IMR-90 (cell line): ENCODE data around the gene FXYD4. TPM values are rescaled to one million over a fixed set of nuclear protein-coding genes. Genes with fewer than 3 reads are reported as not detected.

ENCODE experiments used
- ATAC-seq: fragments of 200-7000 bp; cut with Tn5 transposase; 2 replicates; pipeline ENCODE4 v1.9.1; 2020; ENCODE audit warnings: low read depth, mild to moderate bottlenecking, moderate library complexity
- BruUV-seq: library from RNA; stranded (reverse); fragments of 400-500 nt; replicated peaks from 2 replicates; lab custom pipeline; 2021; lab: Mats Ljungman, UMichigan
- CTCF ChIA-PET: fragments of 300-600 bp; formaldehyde crosslinking; extraction: SDS; loops from one replicate; lab custom pipeline; 2021; ENCODE audit warnings: antibody characterized with exemption; lab: Yijun Ruan, JAX
- POLR2A ChIA-PET: fragments of 300-600 bp; sonication (Branson Sonifier 250); formaldehyde crosslinking; loops from one replicate; lab custom pipeline; 2022; ENCODE audit warnings: antibody characterized with exemption; ENCODE audit not compliant: unreplicated experiment; lab: Charles Lee
- DNase-seq: peaks from one replicate; pipeline ENCODE4 v3.0.0; 2013
- H2AFZ ChIP-seq: replicated peaks from 2 replicates; pipeline ENCODE3; 2013; ENCODE audit warnings: low read length, mild to moderate bottlenecking; ENCODE audit not compliant: poor library complexity
- H2AK5ac ChIP-seq: 2 replicates; pipeline ENCODE4 v1.6.1; 2013; ENCODE audit warnings: low read depth, low read length, inconsistent platforms
- H2AK9ac ChIP-seq: replicated peaks from 2 replicates; pipeline ENCODE3; 2013; ENCODE audit warnings: mild to moderate bottlenecking, low read depth, low read length, moderate library complexity; ENCODE audit not compliant: poor library complexity
- H2BK120ac ChIP-seq: 2 replicates; pipeline ENCODE4 v1.6.1; 2013; ENCODE audit warnings: low read depth, low read length, inconsistent platforms
- H2BK15ac ChIP-seq: 3 replicates; pipeline ENCODE4 v1.6.1; 2013; ENCODE audit warnings: low read depth, low read length, inconsistent platforms
- H2BK20ac ChIP-seq: 2 replicates; pipeline ENCODE4 v1.6.1; 2013; ENCODE audit warnings: low read depth, mild to moderate bottlenecking, inconsistent platforms, low read length, moderate library complexity
- H2BK5ac ChIP-seq: 2 replicates; pipeline ENCODE4 v1.6.1; 2013; ENCODE audit warnings: mild to moderate bottlenecking, low read depth, low read length, inconsistent platforms; ENCODE audit not compliant: poor library complexity, severe bottlenecking
- H3K14ac ChIP-seq: replicated peaks from 2 replicates; pipeline ENCODE4 v1.6.1; 2013; ENCODE audit warnings: low read depth, low read length, inconsistent platforms
- H3K18ac ChIP-seq: 2 replicates; pipeline ENCODE4 v1.6.1; 2013; ENCODE audit warnings: low read depth, low read length, control low read depth
- H3K23ac ChIP-seq: 2 replicates; pipeline ENCODE4 v1.6.1; 2013; ENCODE audit warnings: low read depth, low read length, inconsistent platforms
- H3K27ac ChIP-seq: 2 replicates; pipeline ENCODE4 v1.5.1; 2013; ENCODE audit warnings: mild to moderate bottlenecking, control low read depth, low read length; ENCODE audit not compliant: insufficient read depth
- H3K27me3 ChIP-seq: 2 replicates; pipeline ENCODE4 v1.6.1; 2013; ENCODE audit warnings: low read length; ENCODE audit not compliant: control insufficient read depth, insufficient read depth
- H3K36me3 ChIP-seq: 2 replicates; pipeline ENCODE4 v1.6.1; 2013; ENCODE audit warnings: low read length, mixed read lengths; ENCODE audit not compliant: control insufficient read depth, insufficient read depth
- H3K4ac ChIP-seq: 2 replicates; pipeline ENCODE4 v1.6.1; 2013; ENCODE audit warnings: low read depth, low read length, inconsistent platforms
- H3K4me1 ChIP-seq: 2 replicates; pipeline ENCODE4 v1.6.1; 2013; ENCODE audit warnings: low read length, mixed read lengths; ENCODE audit not compliant: control insufficient read depth, insufficient read depth
- H3K4me2 ChIP-seq: 2 replicates; pipeline ENCODE4 v1.6.1; 2013; ENCODE audit warnings: low read depth, mild to moderate bottlenecking, control low read depth, low read length, moderate library complexity
- H3K4me3 ChIP-seq: 2 replicates; pipeline ENCODE4 v1.5.1; 2013; ENCODE audit warnings: low read depth, mild to moderate bottlenecking, control low read depth, low read length, moderate library complexity; ENCODE audit not compliant: insufficient read depth
- H3K56ac ChIP-seq: 2 replicates; pipeline ENCODE4 v1.6.1; 2013; ENCODE audit warnings: low read length, inconsistent platforms; ENCODE audit not compliant: insufficient read depth; ENCODE audit errors: extremely low read depth
- H3K79me1 ChIP-seq, 2 experiments: 2 replicates each; pipeline ENCODE4 v1.6.1; 2013; ENCODE audit warnings: low read length in 2 of 2, inconsistent platforms in 1 of 2, low read depth in 1 of 2
- H3K9ac ChIP-seq: 2 replicates; pipeline ENCODE4 v1.6.1; 2013; ENCODE audit warnings: low read depth, low read length, control low read depth
- H3K9me1 ChIP-seq: 2 replicates; pipeline ENCODE4 v1.6.1; 2013; ENCODE audit warnings: low read length, inconsistent platforms; ENCODE audit not compliant: insufficient read depth
- H3K9me3 ChIP-seq: 2 replicates; pipeline ENCODE4 v1.6.1; 2013; ENCODE audit warnings: low read length; ENCODE audit not compliant: control insufficient read depth, insufficient read depth
- H4K20me1 ChIP-seq: 2 replicates; pipeline ENCODE4 v1.6.1; 2013; ENCODE audit warnings: low read length, inconsistent platforms; ENCODE audit not compliant: insufficient read depth
- H4K5ac ChIP-seq: 2 replicates; pipeline ENCODE4 v1.6.1; 2013; ENCODE audit warnings: mild to moderate bottlenecking, low read depth, low read length, control low read depth
- H4K8ac ChIP-seq, 2 experiments: 2 replicates each; pipeline ENCODE4 v1.6.1; 2013; ENCODE audit warnings: low read depth in 2 of 2, low read length in 2 of 2, control low read depth in 1 of 2, inconsistent platforms in 1 of 2
- H4K91ac ChIP-seq: 2 replicates; pipeline ENCODE4 v1.6.1; 2013; ENCODE audit warnings: low read depth, low read length, inconsistent platforms; ENCODE audit not compliant: insufficient read depth
- BHLHE40 ChIP-seq: fragments of 150-350 bp; IDR thresholded peaks from 2 replicates; pipeline ENCODE4 v1.6.1; 2016; ENCODE audit warnings: mild to moderate bottlenecking, low read depth, low read length
- CHD1 ChIP-seq: IDR thresholded peaks from 2 replicates; pipeline ENCODE4 v1.6.1; 2012; ENCODE audit warnings: low read depth, low read length, improper control_type of control experiment
- MXI1 ChIP-seq: IDR thresholded peaks from 2 replicates; pipeline ENCODE4 v1.6.1; 2012; ENCODE audit warnings: low read depth, mild to moderate bottlenecking, low read length, moderate library complexity, borderline replicate concordance
- POLR2A ChIP-seq: IDR thresholded peaks from 2 replicates; pipeline ENCODE4 v1.6.1; 2012; ENCODE audit warnings: mild to moderate bottlenecking, low read depth, low read length
- RCOR1 ChIP-seq: IDR thresholded peaks from 2 replicates; pipeline ENCODE4 v1.6.1; 2012; ENCODE audit warnings: mild to moderate bottlenecking, low read length, improper control_type of control experiment; ENCODE audit not compliant: insufficient replicate concordance
- SMC3 ChIP-seq: fragments of 150-350 bp; IDR thresholded peaks from 2 replicates; pipeline ENCODE4 v1.6.1; 2016; ENCODE audit warnings: low read depth, mild to moderate bottlenecking, antibody characterized with exemption, low read length, moderate library complexity
- WGBS, 2 experiments: methylation state at CpG; one replicate each; pipeline versions ENCODE4 v1.1.5 to v1.1.7; 2013; ENCODE audit warnings: missing lambda C conversion rate in 2 of 2; ENCODE audit not compliant: insufficient read length in 1 of 2; ENCODE audit errors: extremely low coverage in 2 of 2; 5-methylcytosine and 5-hydroxymethylcytosine counted together
- dilution Hi-C: fragments of 300-500 bp; cut with HindIII; formaldehyde crosslinking; loops from one replicate; pipeline ENCODE4 v1.14.3; 2018; ENCODE audit warnings: low sequenced_read_pairs; ENCODE audit not compliant: unreplicated experiment
- in situ Hi-C: fragments of 300-500 bp; cut with MboI; formaldehyde crosslinking; loops from 3 replicates; pipeline ENCODE4 v1.14.3; 2019; ENCODE audit warnings: low sequenced_read_pairs, inconsistent platforms, mixed read lengths
- intact Hi-C: fragments of 100-400 bp; cut with micrococcal nuclease; formaldehyde crosslinking; loops from 2 replicates; pipeline ENCODE4 v1.10.0; 2022
- polyA plus RNA-seq, 3 experiments: library from polyadenylated mRNA; depleted of rRNA; stranded (reverse); fragments of >200 nt; gene quantifications; 2 replicates each; pipeline ENCODE4 v1.2.3, GENCODE V29; 2012; ENCODE audit warnings: low replicate concordance in 1 of 3
- total RNA-seq: library from RNA; depleted of rRNA; stranded (reverse); fragments of >200 nt; gene quantifications from 2 replicates; pipeline ENCODE4 v1.2.3, GENCODE V29; 2012

The FXYD4 gene
- total and polyA plus RNA-seq, 2 of the 4 experiments (the other 2 are of a cell fraction) = not detected

GRCh38 chr10:43420369-43421200 is 49.1 kb downstream of the FXYD4 start (continued):
- peak; percentile 1; the same call in 1 of the 2 replicates for TF ChIP-seq SMC3
- peak; percentile 50; the same call in 1 of the 2 replicates for TF ChIP-seq POLR2A
- TF ChIP-seq BHLHE40 = peak; percentile 70

- peak overlapping the region; percentile 74 to 98 for H4K8ac ChIP-seq
- ATAC-seq = no peak
- H2BK5ac ChIP-seq = peak overlapping the region; percentile 72
- intact Hi-C loops = loop anchor here (1.0 kb wide), 1 partner anchor 15 kb away; no protein-coding TSS in a partner anchor
- no peaks in the 10 kb centered on the region for H3K9me3 ChIP-seq
- H3K79me1 ChIP-seq = no peaks in the 10 kb centered on the region
- H3K27me3 ChIP-seq = no peaks in the 10 kb centered on the region
- H3K56ac ChIP-seq = peak overlapping the region; percentile 18; the same call in 1 of the 2 replicates
- H4K91ac ChIP-seq = peak overlapping the region; percentile 47
- ChIA-PET POLR2A (no interaction called here), CTCF (interaction anchor here (0.6 kb wide), 1 partner anchor 11 kb away, joined by 3 read pairs; no protein-coding TSS in a partner anchor)
- no peaks in the 10 kb centered on the region for H3K36me3 ChIP-seq
- no peak for DNase-seq
- H2AK9ac ChIP-seq = peak overlapping the region; percentile 76
- peak overlapping the region; percentile 63 for H3K9ac ChIP-seq
- H3K4me3 ChIP-seq = peak overlapping the region; percentile 46
- TF ChIP-seq RCOR1 = no peak
- no peak for TF ChIP-seq MXI1
- no peak for TF ChIP-seq CHD1
- no peak for TF ChIP-seq BHLHE40
- no peak for TF ChIP-seq SMC3
- peak overlapping the region; percentile 77 for H3K4me2 ChIP-seq
- H3K27ac ChIP-seq = peak overlapping the region; percentile 82
- H4K5ac ChIP-seq = peak overlapping the region; percentile 18
- no peaks in the 10 kb centered on the region for H4K20me1 ChIP-seq
- H3K18ac ChIP-seq = no peak overlapping the region
- H2AFZ ChIP-seq = peak overlapping the region; percentile 89
- peak overlapping the region; percentile 91 for H3K23ac ChIP-seq
- H3K14ac ChIP-seq = peak overlapping the region; percentile 93
- dilution Hi-C loops = no loop called here
- H3K4me1 ChIP-seq = 0 out of 2 replicates have a peak, but pooled peaks cover 2% of the 10 kb centered on the region
- BruUV-seq = no TSS peak
- H2BK20ac ChIP-seq = peak overlapping the region; percentile 23; the same call in 1 of the 2 replicates
- WGBS, 2 experiments = no CpG with 5 or more reads among the region's 4 CpGs
- H3K9me1 ChIP-seq = no peaks in the 10 kb centered on the region
- H2AK5ac ChIP-seq = peak overlapping the region; percentile 9; the same call in 1 of the 2 replicates
- H2BK120ac ChIP-seq = peak overlapping the region; percentile 28
- in situ Hi-C loops = loop anchor here (25.0 kb wide), 1 partner anchor 1566 kb away; the partner anchor contains the start of gene DEPP1
- H3K4ac ChIP-seq = peak overlapping the region; percentile 78
- peak overlapping the region; percentile 54; the same call in 1 of the 3 replicates for H2BK15ac ChIP-seq
Measured at GRCh38 chr10:43421201-43421507, 49.7 kb downstream of the FXYD4 start.
